Natural killer cell (primary cell): Measurements from ENCODE around the gene BBS9. TPM values are rescaled to one million over a fixed set of nuclear protein-coding genes. Genes with fewer than 3 reads are reported as not detected.

Experiments used
- ATAC-seq, 3 donors: fragments of 150-1000 bp in 2 of 3; fragments of 200-7000 bp in 1 of 3; cut with Tn5 transposase; 1 replicate in 1 of 3; 2 replicates in 2 of 3; pipeline ENCODE4 v1.10.0; 2021; ENCODE audit warnings: mild to moderate bottlenecking in 2 of 3, moderate library complexity in 2 of 3
- DNase-seq, 2 donors: peaks; one replicate each; pipeline versions ENCODE4 v3.0.0 to v3.0.0-alpha.2; 2013 to 2021; ENCODE audit warnings: mixed read lengths in 1 of 2
- H3K27ac ChIP-seq: one replicate; pipeline ENCODE4 v1.5.1; 2013; ENCODE audit warnings: mild to moderate bottlenecking, low read length
- H3K27me3 ChIP-seq: one replicate; pipeline ENCODE4 v1.6.1; 2013; ENCODE audit warnings: low read length; ENCODE audit not compliant: control insufficient read depth, insufficient read depth
- H3K36me3 ChIP-seq: one replicate; pipeline ENCODE4 v1.6.1; 2013; ENCODE audit warnings: low read length; ENCODE audit not compliant: control insufficient read depth, insufficient read depth
- H3K4me1 ChIP-seq: one replicate; pipeline ENCODE4 v1.6.1; 2013; ENCODE audit warnings: low read length; ENCODE audit not compliant: control insufficient read depth, insufficient read depth
- H3K4me3 ChIP-seq: one replicate; pipeline ENCODE4 v1.5.1; 2013; ENCODE audit warnings: low read length
- H3K9me3 ChIP-seq: one replicate; pipeline ENCODE4 v1.6.1; 2013; ENCODE audit warnings: low read length; ENCODE audit not compliant: control insufficient read depth, insufficient read depth
- H3K27ac Mint-ChIP-seq, 2 donors: one replicate each; pipeline ENCODE4 v1.8.0; 2022; ENCODE audit warnings: mild to moderate bottlenecking in 2 of 2, mixed read lengths in 2 of 2, moderate library complexity in 1 of 2
- H3K27me3 Mint-ChIP-seq, 2 donors: one replicate each; pipeline ENCODE4 v1.8.0; 2022; ENCODE audit warnings: low read depth in 2 of 2, mixed read lengths in 2 of 2
- H3K36me3 Mint-ChIP-seq: one replicate; pipeline ENCODE4 v1.8.0; 2022; ENCODE audit warnings: mixed read lengths
- H3K4me1 Mint-ChIP-seq, 2 donors: one replicate each; pipeline ENCODE4 v1.8.0; 2022; ENCODE audit warnings: mixed read lengths in 2 of 2
- H3K4me3 Mint-ChIP-seq: one replicate; pipeline ENCODE4 v1.8.0; 2022; ENCODE audit warnings: mild to moderate bottlenecking, moderate library complexity, mixed read lengths
- H3K9me3 Mint-ChIP-seq, 2 donors: one replicate each; pipeline ENCODE4 v1.8.0; 2022; ENCODE audit warnings: mixed read lengths in 2 of 2
- CTCF ChIP-seq: fragments of 200-600 bp; IDR thresholded peaks from one replicate; pipeline ENCODE4 v1.8.0; 2022; ENCODE audit warnings: antibody characterized with exemption
- WGBS: methylation state at CpG from one replicate; pipeline ENCODE4 v1.1.7; 2013; ENCODE audit warnings: missing lambda C conversion rate; ENCODE audit not compliant: insufficient coverage; 5-methylcytosine and 5-hydroxymethylcytosine counted together
- intact Hi-C: fragments of 100-400 bp; cut with micrococcal nuclease; formaldehyde crosslinking; loops from one replicate; pipeline ENCODE4 v1.14.2; 2022
- total RNA-seq, 4 donors: library from RNA; stranded (reverse); fragments of 120-200 nt in 1 of 4; gene quantifications; one replicate each; pipeline versions ENCODE4 v1.2.3 to v1.2.4, GENCODE V29; 2013 to 2022

BBS9 gene
- total RNA-seq, 3 donors from 2014 or later (not counting 1 experiment from before 2014, with no cell fraction given): 25.1 to 34.6 (median 34.4) TPM

- H3K4me3 Mint-ChIP-seq: no peak overlapping the region
- H3K4me3 ChIP-seq: no peak overlapping the region
- H3K27ac Mint-ChIP-seq: no peak overlapping the region
- DNase-seq (no peak), ATAC-seq (no peak)
- no peaks in the 10 kb centered on the region for H3K27me3 ChIP-seq
- H3K9me3 ChIP-seq: no peaks in the 10 kb centered on the region
- TF ChIP-seq CTCF: no peak
- H3K4me1 ChIP-seq: peaks cover 3% of the 10 kb centered on the region
- H3K9me3 Mint-ChIP-seq: no peaks in the 10 kb centered on the region
- no peaks in the 10 kb centered on the region for H3K36me3 ChIP-seq
- H3K27me3 Mint-ChIP-seq: no peaks in the 10 kb centered on the region
- no peaks in the 10 kb centered on the region for H3K36me3 Mint-ChIP-seq
- no peak overlapping the region for H3K27ac ChIP-seq
- intact Hi-C loops: no loop called here
- H3K4me1 Mint-ChIP-seq: peaks cover 38 to 53% of the 10 kb centered on the region in 2 donors
Measured at GRCh38 chr7:33644489-33644888, 515.1 kb downstream of the BBS9 start.

GRCh38 chr7:33645104-33645503 lies 515.7 kb downstream of the BBS9 start:
- Histone ChIP-seq H3K9me3 (no peaks in the 10 kb centered on the region), H3K27me3 (no peaks in the 10 kb centered on the region), H3K36me3 (no peaks in the 10 kb centered on the region), H3K4me3 (no peak overlapping the region), H3K27ac (no peak overlapping the region), H3K4me1 (peaks cover 3% of the 10 kb centered on the region)
- Mint-ChIP-seq H3K9me3 (peaks cover 0 to 1% of the 10 kb centered on the region in 2 donors), H3K4me3 (no peak overlapping the region), H3K27me3 (no peaks in the 10 kb centered on the region), H3K36me3 (no peaks in the 10 kb centered on the region), H3K4me1 (peaks cover 38 to 52% of the 10 kb centered on the region in 2 donors), H3K27ac (no peak overlapping the region)
- ATAC-seq (no peak), DNase-seq (no peak)
- TF ChIP-seq CTCF: no peak
- intact Hi-C loops: no loop called here
- 59% methylated on average over 1 of the region's 2 CpGs for WGBS

GRCh38 chr7:33646166-33646565 lies 516.8 kb downstream of the BBS9 start:
- no peak overlapping the region for H3K4me3 Mint-ChIP-seq
- DNase-seq (no peak), ATAC-seq (no peak)
- peaks cover 0 to 2% of the 10 kb centered on the region in 2 donors for H3K9me3 Mint-ChIP-seq
- H3K36me3 Mint-ChIP-seq: no peaks in the 10 kb centered on the region
- H3K4me1 ChIP-seq: peaks cover 9% of the 10 kb centered on the region
- 90% methylated on average over 3 of the region's 3 CpGs for WGBS
- H3K36me3 ChIP-seq: no peaks in the 10 kb centered on the region
- H3K27me3 ChIP-seq: no peaks in the 10 kb centered on the region
- H3K27ac Mint-ChIP-seq: no peak overlapping the region
- H3K4me1 Mint-ChIP-seq: peaks cover 36 to 52% of the 10 kb centered on the region in 2 donors
- no peaks in the 10 kb centered on the region for H3K9me3 ChIP-seq
- no peaks in the 10 kb centered on the region for H3K27me3 Mint-ChIP-seq
- TF ChIP-seq CTCF: no peak
- intact Hi-C loops: no loop called here
- no peak overlapping the region for H3K27ac ChIP-seq
- H3K4me3 ChIP-seq: no peak overlapping the region

- no peak for ATAC-seq
- no peak for TF ChIP-seq CTCF
Measured at GRCh38 chr7:33646891-33647391, 517.6 kb downstream of the BBS9 start.

More at GRCh38 chr7:33646891-33647391, 517.6 kb downstream of the BBS9 start:
- no peaks in the 10 kb centered on the region for H3K27me3 Mint-ChIP-seq
- H3K36me3 ChIP-seq: no peaks in the 10 kb centered on the region
- no peak overlapping the region for H3K4me3 ChIP-seq
- peaks cover 9% of the 10 kb centered on the region for H3K4me1 ChIP-seq
- peaks cover 31 to 54% of the 10 kb centered on the region in 2 donors for H3K4me1 Mint-ChIP-seq
- no peaks in the 10 kb centered on the region for H3K36me3 Mint-ChIP-seq
- H3K27ac ChIP-seq: no peak overlapping the region
- no peak overlapping the region for H3K4me3 Mint-ChIP-seq
- intact Hi-C loops: no loop called here
- DNase-seq: no peak
- 83% methylated on average over 2 of the region's 4 CpGs for WGBS
- H3K9me3 Mint-ChIP-seq: peaks cover 0 to 2% of the 10 kb centered on the region in 2 donors
- H3K27me3 ChIP-seq: no peaks in the 10 kb centered on the region
- H3K27ac Mint-ChIP-seq: no peak overlapping the region
- H3K9me3 ChIP-seq: no peaks in the 10 kb centered on the region
